ENCODE data around the gene CEMIP.

GRCh38 chr15:81000144-81000623 is 221.0 kb downstream of the CEMIP start:
- TF ChIP-seq, protein P1, sequence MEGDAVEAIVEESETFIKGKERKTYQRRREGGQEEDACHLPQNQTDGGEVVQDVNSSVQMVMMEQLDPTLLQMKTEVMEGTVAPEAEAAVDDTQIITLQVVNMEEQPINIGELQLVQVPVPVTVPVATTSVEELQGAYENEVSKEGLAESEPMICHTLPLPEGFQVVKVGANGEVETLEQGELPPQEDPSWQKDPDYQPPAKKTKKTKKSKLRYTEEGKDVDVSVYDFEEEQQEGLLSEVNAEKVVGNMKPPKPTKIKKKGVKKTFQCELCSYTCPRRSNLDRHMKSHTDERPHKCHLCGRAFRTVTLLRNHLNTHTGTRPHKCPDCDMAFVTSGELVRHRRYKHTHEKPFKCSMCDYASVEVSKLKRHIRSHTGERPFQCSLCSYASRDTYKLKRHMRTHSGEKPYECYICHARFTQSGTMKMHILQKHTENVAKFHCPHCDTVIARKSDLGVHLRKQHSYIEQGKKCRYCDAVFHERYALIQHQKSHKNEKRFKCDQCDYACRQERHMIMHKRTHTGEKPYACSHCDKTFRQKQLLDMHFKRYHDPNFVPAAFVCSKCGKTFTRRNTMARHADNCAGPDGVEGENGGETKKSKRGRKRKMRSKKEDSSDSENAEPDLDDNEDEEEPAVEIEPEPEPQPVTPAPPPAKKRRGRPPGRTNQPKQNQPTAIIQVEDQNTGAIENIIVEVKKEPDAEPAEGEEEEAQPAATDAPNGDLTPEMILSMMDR (IDR thresholded peaks at IDR 0.05), result no peak
- no peak for TF ChIP-seq POLR2A (IDR thresholded peaks at IDR 0.05)

All from lower leg skin (tissue), 3 donors.